OCI-LY1 (cell line): ENCODE data around the gene SLC38A7.

ENCODE experiments used
- CTCF ChIP-seq: fragments of 200-600 bp; sonication (generic), shearing (Covaris generic); IDR thresholded peaks from 2 replicates; pipeline ENCODE4 v1.5.1; 2017; ENCODE audit warnings: mild to moderate bottlenecking, antibody characterized with exemption, low read length, moderate library complexity, mixed read lengths
- EZH2 ChIP-seq: fragments of 200-600 bp; sonication (generic), shearing (Covaris generic); IDR thresholded peaks from 2 replicates; pipeline ENCODE4 v1.8.0; 2017; ENCODE audit warnings: borderline replicate concordance, mixed run types, mild to moderate bottlenecking, antibody characterized with exemption, low read length, moderate library complexity, mixed read lengths

- TF ChIP-seq CTCF (no peak), EZH2 (no peak)
Observed at GRCh38 chr16:58723109-58723508, 38.5 kb upstream of the SLC38A7 start.
